Body of pancreas (tissue), 4 donors: Measurements from ENCODE around the gene ZNF239.

ENCODE experiments used
- POLR2A ChIP-seq, 3 donors: fragments of 450-650 bp; IDR thresholded peaks; one replicate each; pipeline ENCODE4 v1.6.1; 2016; ENCODE audit warnings: antibody characterized with exemption in 3 of 3, mild to moderate bottlenecking in 2 of 3
- TF ChIP-seq, protein P1 (sequence below), 7 experiments: fragments of 450-650 bp in 4 of 7; fragments of 200-600 bp in 3 of 7; sonication (generic) in 3 of 7; IDR thresholded peaks; one replicate each; pipeline ENCODE4 v1.5.1; 2016 to 2019; ENCODE audit warnings: antibody characterized with exemption in 7 of 7

DNA sequence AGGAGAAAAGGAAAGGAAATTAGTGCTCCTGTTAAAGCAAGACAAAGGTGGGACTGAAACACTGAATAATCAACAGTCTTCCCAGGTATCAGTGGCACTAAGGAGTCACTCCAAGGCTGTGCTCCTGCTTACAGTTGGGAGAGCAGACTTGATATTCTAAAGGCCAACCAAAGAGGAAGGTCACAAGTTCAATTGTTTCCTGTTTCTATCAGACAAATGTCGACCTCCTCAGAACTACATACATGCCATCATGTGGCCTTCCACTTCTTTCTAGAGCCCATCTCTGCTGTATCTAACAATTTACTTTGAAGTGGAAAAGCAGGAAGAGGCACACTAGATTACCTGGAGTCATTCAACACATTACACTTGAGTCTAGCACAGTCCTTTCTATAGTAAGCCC, 3.4 kb downstream of the ZNF239 start:
- TF ChIP-seq, protein P1, sequence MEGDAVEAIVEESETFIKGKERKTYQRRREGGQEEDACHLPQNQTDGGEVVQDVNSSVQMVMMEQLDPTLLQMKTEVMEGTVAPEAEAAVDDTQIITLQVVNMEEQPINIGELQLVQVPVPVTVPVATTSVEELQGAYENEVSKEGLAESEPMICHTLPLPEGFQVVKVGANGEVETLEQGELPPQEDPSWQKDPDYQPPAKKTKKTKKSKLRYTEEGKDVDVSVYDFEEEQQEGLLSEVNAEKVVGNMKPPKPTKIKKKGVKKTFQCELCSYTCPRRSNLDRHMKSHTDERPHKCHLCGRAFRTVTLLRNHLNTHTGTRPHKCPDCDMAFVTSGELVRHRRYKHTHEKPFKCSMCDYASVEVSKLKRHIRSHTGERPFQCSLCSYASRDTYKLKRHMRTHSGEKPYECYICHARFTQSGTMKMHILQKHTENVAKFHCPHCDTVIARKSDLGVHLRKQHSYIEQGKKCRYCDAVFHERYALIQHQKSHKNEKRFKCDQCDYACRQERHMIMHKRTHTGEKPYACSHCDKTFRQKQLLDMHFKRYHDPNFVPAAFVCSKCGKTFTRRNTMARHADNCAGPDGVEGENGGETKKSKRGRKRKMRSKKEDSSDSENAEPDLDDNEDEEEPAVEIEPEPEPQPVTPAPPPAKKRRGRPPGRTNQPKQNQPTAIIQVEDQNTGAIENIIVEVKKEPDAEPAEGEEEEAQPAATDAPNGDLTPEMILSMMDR (IDR thresholded peaks at IDR 0.05) = no peak
- TF ChIP-seq POLR2A (IDR thresholded peaks at IDR 0.05) = no peak
